ENCODE results near the gene RGS6.

The RGS6 gene

GRCh38 chr14:72164420-72165228 is 232.4 kb downstream of the RGS6 start:
- DNase-seq (ENCODE audit: low spot score) = no peak

- DNase-seq (ENCODE audit: low spot score) = no peak
Measured at GRCh38 chr14:72165229-72165698, 233.0 kb downstream of the RGS6 start.

- DNase-seq (ENCODE audit: low spot score) = peak; percentile 47
Measured at GRCh38 chr14:72169521-72169920, 237.3 kb downstream of the RGS6 start.

GRCh38 chr14:72172049-72172448 is 239.8 kb downstream of the RGS6 start:
- DNase-seq (ENCODE audit: low spot score) = no peak

- no peak for DNase-seq (ENCODE audit: low spot score)
Measured at GRCh38 chr14:72172597-72172996, 240.4 kb downstream of the RGS6 start.

- no peak for DNase-seq (ENCODE audit: low spot score)
Measured at GRCh38 chr14:72173038-72173720, 240.9 kb downstream of the RGS6 start.

- no peak for DNase-seq (ENCODE audit: low spot score)
Measured at GRCh38 chr14:72177251-72177650, 245.0 kb downstream of the RGS6 start.

GRCh38 chr14:72178517-72178916 is 246.3 kb downstream of the RGS6 start:
- DNase-seq (ENCODE audit: low spot score) = peak; percentile 46

- DNase-seq (ENCODE audit: low spot score) = no peak
Measured at GRCh38 chr14:72182708-72183432, 250.6 kb downstream of the RGS6 start.

- DNase-seq (ENCODE audit: low spot score) = no peak
Measured at GRCh38 chr14:72183631-72184030, 251.4 kb downstream of the RGS6 start.

- no peak for DNase-seq (ENCODE audit: low spot score)
Measured at GRCh38 chr14:72186523-72186922, 254.3 kb downstream of the RGS6 start.

GRCh38 chr14:72196237-72197015 is 264.2 kb downstream of the RGS6 start:
- no peak for DNase-seq (ENCODE audit: low spot score)

- DNase-seq (ENCODE audit: low spot score) = no peak
Measured at GRCh38 chr14:72201645-72202044, 269.4 kb downstream of the RGS6 start.

- no peak for DNase-seq (ENCODE audit: low spot score)
Measured at GRCh38 chr14:72213424-72213823, 281.2 kb downstream of the RGS6 start.

- DNase-seq (ENCODE audit: low spot score) = no peak
Measured at GRCh38 chr14:72215080-72215479, 282.9 kb downstream of the RGS6 start.

- DNase-seq (ENCODE audit: low spot score) = no peak
Measured at GRCh38 chr14:72217135-72217534, 284.9 kb downstream of the RGS6 start.

GRCh38 chr14:72222046-72222445 is 289.8 kb downstream of the RGS6 start:
- no peak for DNase-seq (ENCODE audit: low spot score)

- no peak for DNase-seq (ENCODE audit: low spot score)
Measured at GRCh38 chr14:72236629-72237028, 304.4 kb downstream of the RGS6 start.

- DNase-seq (ENCODE audit: low spot score) = no peak
Measured at GRCh38 chr14:72237722-72238666, 305.8 kb downstream of the RGS6 start.
